T-helper 2 cell (primary cell): ENCODE measurements around the gene STPG3.
A peak's percentile ranks its signal among the peaks of the same experiment; 100 is the strongest.
"Not testable (repeated sequence)": the region's sequence is repeated elsewhere in the genome, so short reads cannot be mapped to it uniquely, and the experiment has no call there.

ENCODE experiments used
- DNase-seq, 5 experiments: peaks; one replicate each; pipeline versions ENCODE4 v3.0.0 to v3.0.0-alpha.2; 2012 to 2022

The STPG3 gene

DNA sequence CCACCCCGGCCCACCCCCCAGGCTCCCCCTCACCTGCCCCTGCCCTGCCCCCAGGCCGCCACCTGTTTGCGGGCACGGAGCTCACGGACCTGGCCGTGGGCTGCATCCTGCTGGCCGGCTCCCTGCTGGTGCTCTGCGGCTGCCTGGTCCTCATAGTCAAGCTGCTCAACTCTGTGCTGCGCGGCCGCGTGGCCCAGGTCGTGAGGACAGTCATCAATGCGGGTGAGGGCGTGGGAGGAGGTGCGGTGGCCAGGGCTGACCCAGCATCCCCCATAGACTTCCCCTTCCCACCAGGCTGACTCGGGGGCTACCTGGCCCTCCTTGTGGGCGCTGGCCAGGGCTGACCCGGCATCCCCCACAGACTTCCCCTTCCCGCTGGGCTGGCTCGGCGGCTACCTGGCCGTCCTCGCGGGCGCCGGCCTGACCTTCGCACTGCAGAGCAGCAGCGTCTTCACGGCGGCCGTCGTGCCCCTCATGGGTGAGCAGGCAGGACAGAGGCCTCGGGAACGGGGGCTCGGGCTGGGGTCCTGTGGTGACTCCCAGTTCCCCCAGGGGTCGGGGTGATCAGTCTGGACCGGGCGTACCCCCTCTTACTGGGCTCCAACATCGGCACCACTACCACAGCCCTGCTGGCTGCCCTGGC lies 16.9 kb upstream of the STPG3 start:
- DNase-seq, result no peak

DNA sequence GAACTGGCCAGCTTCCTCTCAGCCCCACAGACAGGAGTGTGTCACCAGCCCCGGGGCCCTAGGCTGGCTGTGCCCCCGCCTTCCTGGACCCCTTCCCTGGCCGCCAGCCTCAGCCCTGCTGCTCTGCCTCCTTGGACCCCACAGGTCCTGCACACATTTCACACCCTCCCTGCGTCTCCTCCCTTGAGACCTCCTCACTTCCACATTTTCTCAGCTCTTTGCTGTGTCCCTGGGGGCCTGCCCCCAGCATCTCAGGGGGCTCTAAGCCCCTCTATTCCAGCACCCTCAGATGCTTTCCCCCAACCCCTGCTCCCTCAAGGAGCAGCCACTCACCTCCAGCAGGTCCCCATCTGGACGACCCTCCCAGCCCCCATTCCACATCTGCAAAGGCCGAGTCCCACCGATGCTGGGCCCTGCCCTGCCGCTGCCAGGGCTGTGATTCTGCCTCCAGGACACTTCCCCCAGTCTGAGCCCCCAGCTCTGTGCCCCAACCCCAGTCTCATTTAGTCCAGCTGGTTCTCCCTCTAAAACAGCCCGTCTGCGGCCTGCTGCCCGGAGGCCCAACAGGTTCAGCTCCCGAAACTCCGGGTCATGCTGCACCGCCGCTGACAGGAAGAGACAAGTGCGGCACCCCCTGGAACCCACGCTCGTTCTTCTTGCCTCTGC lies 16.2 kb upstream of the STPG3 start:
- DNase-seq, result no peak

DNA sequence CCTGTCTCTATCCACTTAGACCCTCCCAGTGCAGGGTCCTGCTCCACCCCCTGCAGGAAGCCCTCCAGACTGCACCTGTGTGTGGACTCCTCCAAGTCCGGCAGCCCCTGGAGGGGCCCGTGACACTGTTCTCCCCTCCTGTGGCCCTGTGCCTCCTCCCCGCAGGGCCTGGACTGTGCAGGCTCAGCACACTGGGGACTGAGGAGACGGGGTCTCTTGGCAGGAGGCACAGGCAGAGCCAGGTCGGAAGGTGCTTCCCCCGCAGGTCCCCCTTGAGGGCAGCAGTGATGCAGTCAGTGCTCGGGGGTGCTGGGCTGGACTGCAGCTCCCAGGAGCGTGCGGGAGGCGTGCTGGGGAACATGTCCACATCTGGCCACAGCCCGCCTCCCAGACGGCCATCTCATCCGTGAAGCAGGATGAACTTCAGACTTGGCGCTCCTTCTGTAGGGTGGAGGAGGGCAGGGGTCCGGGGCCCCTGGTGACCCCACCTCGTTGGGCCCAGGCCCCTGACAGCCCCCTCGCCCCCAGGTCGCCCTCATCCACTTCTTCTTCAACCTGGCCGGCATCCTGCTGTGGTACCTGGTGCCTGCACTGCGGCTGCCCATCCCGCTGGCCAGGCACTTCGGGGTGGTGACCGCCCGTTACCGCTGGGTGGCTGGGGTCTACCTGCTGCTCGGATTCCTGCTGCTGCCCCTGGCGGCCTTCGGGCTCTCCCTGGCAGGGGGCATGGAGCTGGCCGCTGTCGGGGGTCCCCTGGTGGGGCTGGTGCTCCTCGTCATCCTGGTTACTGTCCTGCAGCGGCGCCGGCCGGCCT lies 15.5 kb upstream of the STPG3 start:
- no peak for DNase-seq

DNA sequence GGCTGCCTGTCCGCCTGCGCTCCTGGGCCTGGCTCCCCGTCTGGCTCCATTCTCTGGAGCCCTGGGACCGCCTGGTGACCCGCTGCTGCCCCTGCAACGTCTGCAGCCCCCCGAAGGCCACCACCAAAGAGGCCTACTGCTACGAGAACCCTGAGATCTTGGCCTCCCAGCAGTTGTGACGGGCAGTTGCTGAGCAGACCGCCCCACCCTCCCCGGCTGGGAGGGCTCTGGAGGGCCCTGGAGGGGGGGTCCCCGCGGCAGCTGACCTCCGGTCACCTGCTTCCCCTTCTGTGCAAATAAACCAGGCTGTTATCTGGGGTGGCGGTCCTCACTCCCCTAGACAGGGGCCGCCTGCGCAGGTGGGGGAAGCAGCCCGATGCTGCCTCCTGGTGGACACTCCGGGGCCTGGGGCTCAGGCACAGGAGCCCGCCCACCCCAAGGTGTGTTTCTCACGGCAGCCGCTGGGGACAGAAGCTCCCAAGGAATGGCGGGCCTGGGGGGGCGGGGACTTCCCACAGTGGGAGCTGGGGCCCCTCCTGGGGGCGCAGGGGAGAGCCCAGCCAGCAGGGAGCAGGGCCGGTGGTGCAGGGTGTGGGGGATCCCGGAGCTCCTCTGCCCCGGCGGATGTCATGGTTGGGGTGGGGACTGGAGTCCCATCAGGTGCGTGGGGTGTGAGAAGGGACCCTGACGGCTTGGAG lies 14.7 kb upstream of the STPG3 start:
- DNase-seq, result peak; percentile 80 to 88 (median 85)

DNA sequence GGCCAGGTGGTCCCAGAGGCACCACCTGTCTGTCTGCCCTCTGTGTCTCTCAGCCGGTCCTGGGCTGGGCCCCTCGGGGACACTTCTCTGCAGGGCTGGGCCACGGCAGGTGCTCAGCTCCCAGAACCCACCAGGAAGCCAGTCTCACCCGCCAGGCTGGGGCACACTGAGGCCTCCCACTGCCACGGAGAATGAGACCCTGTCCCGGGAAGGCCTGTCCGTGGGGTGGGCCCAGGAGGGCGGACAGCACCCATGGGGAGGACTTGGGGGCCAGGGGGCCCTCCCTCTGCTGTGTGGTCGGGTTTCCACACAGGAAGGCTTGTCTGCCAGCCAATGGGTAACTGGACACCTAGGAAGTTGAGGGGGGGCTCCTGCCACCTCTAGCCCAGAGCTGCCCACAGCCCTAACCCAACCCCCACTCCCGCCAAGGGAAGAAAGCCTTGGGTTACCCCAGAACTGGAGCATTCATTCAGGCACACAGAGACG lies 14.1 kb upstream of the STPG3 start:
- DNase-seq, result no peak

DNA sequence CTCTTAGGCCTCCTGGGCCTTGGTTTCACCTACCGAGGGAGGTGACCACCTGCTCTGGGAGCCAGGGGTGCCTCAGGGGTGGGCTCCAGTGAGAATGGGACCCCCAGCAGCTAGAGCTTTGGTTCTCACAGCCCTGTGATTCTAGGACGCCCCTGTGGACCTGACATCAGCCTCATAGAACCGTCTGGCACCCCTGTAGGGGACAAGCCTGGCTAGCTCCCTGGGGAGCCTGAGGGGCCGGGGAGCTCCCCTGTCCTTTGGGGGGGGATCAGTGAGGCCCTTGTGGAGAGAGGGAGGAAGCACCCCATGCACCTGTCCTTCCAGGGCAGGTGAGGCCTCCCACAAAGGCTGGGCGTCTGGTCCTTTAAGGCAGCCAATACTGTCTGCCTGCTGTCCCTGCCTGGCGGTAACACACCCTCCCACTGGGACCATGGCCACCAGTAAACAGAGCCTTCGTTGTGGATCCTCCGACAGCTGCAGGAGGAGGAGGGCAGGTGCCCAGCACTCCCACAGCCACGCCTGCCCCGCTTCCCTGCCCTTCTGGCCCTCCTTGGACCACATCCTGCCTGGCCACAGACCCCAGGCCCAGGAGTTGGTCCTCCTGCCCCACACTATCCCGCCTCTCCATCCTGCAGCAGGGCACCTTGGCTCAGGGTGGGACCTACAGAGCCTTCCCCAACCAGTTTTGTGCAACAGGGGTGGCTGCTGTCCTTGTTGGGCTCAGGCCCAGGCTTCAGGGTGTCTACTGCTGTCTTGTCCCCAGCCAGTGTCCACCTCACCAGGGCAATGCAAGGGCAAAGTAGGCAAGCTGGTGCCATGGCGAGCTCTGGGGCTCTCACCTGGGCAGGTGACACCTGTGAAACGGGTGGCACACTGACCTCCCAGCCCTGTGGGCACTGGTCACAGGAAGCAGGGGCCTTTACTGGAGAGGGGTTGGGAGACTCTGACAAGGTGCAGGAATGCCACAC lies 13.0 kb upstream of the STPG3 start:
- DNase-seq, result no peak

DNA sequence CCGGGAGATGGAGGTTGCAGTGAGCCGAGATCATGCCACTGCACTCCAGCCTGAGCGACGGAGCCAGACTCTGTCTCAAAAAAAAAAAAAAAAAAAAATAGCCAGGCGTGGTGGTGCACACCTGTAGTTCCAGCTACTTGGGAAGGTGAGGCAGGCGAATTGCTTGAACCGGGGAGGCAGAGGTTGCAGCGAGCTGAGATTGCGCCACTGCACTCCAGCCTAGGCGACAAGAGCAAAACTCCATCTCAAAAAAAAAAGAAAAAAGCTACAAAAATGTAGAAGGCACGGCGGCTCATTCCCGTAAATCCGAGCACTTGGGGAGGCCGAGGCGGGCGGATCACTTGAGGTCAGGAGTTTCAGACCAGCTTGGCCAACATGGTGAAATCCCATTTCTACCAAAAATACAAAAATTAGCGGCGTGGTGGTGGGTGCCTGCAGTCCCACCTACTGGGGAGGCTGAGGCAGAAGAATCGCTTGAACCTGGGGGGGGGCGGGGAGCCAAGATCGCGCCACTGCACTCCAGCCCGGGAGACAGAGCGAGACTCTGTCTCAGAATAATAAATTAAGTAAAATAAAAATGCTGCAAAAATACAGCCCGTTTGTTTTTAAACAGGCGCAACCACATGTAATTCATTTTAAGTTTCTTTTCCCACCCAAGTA lies 11.4 kb upstream of the STPG3 start:
- peak in 1 of 5 experiments; percentile 29 for DNase-seq

DNA sequence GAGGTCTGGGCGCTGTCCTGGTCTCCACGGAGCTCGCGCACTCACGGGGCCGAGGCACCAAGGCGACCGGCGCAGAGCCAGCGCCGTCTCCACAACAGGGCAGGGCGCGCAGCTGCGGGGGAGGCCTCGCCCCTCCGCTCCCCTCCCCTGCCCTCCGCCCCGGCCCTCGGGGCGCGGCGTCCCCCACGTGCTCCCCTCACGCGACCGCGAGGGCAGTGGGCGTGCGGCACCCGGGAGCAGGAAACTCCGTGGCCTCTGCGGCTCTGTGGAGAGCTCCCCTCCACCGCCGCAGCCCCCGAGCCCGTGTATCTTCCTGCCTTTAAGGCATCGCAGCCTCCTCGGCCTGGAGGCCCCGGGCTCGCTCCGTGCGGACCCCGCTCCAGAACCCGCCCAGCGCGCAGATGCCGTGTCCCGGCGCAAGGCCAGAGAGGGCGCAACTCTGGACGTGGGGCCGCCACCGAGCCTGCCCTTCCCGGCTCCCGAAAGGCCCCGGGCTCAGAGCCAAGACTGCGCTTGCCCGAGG lies 10.7 kb upstream of the STPG3 start:
- DNase-seq, result peak; percentile 42 to 87 (median 69)

DNA sequence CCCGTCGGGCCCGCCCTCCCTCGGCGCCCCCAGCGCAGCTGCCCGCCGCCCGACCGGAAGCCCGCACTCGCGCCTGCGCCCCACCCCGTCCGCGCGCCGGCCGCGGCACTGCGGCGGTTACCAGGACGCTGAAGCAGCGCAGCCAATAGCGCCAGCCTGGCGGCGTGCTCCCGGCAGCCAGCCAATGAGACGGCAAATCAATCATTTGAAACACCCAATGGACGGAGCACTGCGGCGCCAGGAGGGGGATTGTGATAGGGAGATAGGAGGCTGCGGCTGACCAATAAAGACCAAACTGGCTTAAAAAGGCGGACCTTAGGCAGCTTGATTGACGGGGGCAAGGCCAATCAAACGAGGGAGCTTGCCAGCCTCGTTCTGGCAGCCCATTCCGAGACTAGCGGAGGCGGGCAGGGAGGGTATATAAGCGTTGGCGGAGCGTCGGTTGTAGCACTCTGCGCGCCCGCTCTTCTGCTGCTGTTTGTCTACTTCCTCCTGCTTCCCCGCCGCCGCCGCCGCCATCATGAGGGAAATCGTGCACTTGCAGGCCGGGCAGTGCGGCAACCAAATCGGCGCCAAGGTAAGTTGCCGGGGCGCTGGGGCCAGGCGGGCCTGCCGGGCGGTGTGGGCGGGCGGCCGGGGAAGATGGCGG lies 10.1 kb upstream of the STPG3 start, which contains the start of gene TUBB4B:
Gene TUBB4B, plus strand, starts transcription at position 447 of the 649 bp plus-strand sequence. Its CDS starts 74 bp downstream, at position 521.
- peak; percentile 85 to 100 (median 96) for DNase-seq

DNA sequence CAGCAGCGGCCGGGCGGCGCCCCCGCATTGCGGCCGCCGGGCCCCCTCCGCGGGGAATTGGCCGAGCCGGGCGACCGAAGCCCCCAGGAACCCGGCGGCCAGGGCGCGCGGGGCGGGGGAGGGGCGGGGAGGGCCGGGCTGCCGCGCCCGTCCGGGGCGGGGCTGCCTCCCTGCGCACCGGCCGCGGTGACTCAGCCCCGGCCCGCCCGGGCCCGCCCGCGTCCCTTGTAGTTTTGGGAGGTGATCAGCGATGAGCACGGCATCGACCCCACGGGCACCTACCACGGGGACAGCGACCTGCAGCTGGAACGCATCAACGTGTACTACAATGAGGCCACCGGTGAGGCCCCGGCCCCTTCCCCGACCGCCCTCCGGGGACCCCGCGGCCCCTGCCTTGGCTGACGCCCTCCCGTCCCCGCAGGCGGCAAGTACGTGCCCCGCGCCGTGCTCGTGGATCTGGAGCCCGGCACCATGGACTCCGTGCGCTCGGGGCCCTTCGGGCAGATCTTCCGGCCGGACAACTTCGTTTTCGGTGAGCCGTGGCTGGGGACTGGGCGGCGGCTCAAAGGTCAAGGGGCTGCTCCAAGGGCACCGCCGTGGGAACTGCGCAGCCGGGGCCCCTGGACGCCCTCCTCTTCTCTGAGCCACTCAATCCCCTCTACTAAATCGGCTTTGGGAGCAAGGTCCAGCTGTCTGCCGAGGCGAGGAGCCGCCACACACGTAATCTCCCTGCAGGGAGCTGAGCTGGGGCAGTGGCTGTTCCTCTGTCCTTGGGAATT lies 9.4 kb upstream of the STPG3 start:
- peak; percentile 41 to 65 (median 60) for DNase-seq

DNA sequence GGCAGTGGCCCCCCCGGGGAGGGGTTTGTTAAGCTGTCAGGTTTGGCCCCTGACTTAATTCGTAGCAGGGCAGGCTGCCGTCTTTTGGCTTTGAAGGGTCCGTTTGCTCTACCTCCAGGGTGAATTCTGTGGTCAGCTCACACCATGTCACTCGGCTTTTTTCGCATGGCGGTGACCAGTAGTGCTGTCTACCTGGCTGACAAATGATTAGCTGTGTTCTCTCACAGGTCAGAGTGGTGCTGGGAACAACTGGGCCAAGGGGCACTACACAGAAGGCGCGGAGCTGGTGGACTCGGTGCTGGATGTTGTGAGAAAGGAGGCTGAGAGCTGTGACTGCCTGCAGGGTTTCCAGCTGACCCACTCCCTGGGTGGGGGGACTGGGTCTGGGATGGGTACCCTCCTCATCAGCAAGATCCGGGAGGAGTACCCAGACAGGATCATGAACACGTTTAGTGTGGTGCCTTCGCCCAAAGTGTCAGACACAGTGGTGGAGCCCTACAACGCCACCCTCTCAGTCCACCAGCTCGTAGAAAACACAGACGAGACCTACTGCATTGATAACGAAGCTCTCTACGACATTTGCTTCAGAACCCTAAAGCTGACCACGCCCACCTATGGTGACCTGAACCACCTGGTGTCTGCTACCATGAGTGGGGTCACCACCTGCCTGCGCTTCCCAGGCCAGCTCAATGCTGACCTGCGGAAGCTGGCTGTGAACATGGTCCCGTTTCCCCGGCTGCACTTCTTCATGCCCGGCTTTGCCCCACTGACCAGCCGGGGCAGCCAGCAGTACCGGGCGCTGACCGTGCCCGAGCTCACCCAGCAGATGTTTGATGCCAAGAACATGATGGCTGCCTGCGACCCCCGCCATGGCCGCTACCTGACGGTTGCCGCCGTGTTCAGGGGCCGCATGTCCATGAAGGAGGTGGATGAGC lies 8.6 kb upstream of the STPG3 start:
- no peak for DNase-seq

DNA sequence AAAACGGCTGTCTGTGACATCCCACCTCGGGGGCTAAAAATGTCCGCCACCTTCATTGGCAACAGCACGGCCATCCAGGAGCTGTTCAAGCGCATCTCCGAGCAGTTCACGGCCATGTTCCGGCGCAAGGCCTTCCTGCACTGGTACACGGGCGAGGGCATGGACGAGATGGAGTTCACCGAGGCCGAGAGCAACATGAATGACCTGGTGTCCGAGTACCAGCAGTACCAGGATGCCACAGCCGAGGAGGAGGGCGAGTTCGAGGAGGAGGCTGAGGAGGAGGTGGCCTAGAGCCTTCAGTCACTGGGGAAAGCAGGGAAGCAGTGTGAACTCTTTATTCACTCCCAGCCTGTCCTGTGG lies 7.8 kb upstream of the STPG3 start:
- DNase-seq, result not testable (repeated sequence)

DNA sequence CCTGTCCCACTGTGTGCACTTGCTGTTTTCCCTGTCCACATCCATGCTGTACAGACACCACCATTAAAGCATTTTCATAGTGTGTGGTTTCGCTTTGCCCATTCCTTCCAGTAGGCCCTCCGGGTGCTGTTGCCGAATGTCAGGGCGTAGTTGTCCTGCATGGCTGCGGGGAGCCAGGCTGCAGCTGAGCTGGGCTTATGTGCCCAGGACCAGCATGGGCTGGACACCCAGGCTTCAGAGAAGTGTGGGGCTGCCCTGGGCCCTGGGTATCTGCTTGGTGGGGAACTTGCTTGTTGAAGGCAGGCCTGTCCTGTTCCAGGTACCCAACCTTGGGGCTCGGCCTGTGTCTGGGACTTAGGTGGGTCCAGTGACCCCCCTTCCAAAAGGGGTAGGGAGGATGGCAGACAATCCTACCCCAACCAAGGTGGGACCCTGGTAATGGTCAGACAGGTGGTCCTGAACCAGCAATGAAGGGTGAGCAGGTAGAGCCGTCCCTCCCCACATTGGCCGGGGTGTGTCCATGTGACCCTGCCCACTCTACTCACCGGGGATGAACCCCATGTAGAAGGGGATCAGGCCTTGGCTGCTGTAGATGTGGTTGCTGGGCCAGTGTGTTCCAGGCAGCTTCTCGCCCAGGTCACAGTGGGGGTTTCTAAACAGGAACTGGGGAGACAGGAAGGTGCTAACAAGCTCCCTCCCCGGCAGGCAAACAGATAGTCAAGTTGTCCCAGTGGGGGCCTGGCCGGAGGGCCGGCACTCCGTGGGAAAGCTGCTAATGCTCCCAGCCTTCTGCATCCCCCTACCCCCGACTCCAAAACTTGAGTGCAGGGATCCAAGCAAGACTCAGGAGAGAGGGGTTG lies 7.2 kb upstream of the STPG3 start:
- DNase-seq, result no peak

DNA sequence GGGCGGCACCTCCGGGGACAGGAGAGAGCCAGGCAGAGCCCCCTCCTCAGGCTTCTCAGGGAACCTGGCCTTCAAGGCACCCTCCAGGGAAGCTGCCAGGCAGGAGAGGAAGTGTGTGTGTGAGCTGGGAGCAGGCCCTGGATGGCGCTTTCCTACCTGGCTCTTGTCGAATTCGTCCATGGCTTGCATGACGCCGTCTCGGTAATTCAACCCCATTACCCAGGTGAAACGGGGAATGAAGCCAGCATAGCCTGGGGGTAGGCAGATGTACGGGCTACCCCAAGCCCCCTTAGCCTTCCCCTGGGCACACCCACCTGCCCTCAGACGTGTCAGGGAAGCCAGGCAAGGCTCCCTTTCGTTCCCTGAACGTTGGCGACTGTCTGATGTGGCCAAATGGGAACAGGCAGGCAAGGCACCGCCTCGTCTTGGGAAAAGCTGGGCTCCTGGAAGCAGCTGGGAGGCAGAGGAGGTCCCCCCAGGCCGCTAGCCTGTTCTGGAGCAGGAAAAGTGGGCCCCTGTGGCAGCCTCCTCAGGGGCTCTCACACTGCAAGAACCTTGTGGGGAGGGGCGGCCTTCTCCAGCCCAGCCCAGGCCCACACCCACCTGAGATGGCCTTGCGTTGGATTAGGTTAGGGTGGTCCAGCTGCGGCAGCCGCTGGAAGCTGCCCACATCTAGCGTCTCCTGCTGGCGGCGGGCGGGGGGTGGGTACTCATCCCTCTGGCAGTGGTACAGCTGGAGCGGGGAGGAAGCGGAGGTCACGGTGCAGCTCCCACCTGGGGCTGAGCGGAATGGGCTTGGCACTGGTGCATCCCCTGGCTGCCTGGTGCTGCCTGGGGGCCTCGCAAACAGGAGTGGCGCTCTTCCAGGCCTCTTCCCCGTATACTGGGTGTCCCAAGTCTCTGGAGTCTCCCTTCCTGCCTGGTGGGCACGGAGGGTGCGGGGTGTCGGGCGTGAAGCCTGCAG lies 6.3 kb upstream of the STPG3 start:
- DNase-seq, result no peak

DNA sequence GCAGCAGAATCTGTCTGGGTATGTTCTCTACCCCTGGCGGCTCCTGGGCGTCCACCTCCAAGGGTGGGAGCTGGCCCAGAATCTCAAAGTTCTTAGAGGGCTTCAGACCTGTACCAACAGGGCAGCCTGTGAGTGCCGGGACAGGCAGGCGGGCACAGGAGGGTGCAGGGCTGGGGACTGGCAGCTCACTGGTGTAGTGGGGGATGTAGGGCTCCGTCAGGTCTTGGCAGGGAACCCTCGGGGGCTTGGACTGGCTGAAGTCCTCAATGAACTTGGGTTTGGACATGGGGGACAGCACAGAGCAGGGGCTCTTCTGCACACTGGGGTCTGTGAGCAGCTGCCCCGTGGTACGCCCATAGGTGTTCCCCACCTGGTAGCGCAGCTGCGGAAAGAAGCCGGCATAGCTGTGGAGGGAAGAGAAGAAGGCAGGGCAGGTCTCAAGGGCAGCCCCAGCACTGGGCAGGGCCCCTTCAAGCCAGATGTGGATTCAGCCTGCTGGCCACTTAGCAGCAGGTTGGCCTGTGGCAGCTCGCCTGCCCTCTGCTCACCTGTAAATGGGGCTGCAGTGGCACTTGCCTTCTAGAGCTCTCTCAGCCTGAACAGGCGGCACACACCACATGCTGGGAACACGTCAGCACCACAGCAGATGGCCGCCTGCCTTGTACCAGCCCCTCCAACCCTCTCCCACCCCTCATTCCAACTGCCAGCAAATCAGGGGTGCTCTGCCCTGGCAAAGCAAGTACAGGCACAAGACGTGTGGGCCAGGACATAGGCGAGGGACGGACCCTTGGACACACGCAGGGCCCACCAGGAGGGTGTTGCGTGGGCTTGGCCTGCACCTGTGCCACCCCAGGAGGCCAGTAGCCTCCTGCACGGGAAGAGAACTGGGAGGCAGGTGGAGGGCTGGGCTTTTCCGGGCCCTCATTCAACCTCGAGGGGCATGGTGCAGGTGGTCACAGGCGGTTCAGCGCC lies 5.3 kb upstream of the STPG3 start:
- DNase-seq, result no peak
